Fibroblast of lung (primary cell): Measurements from ENCODE around the gene CDH12.
"Not testable (repeated sequence)": the region's sequence is repeated elsewhere in the genome, so short reads cannot be mapped to it uniquely, and the experiment has no call there.

Experiments used
- EZH2 ChIP-seq: IDR thresholded peaks from 2 replicates; pipeline ENCODE4 v1.5.1; 2012; ENCODE audit warnings: low read length, control low read depth, mild to moderate bottlenecking; ENCODE audit errors: missing control alignments
- TF ChIP-seq, protein P1 (sequence below), 2 donors: IDR thresholded peaks in 1 of 2; conservative IDR thresholded peaks in 1 of 2; 1 replicate in 1 of 2; 2 replicates in 1 of 2; pipeline ENCODE4 v1.5.1; 2011 to 2012; ENCODE audit warnings: low read length in 2 of 2, control low read depth in 1 of 2, inconsistent platforms in 1 of 2, low read depth in 1 of 2, mild to moderate bottlenecking in 1 of 2

GRCh38 chr5:22607498-22607897 is 245.6 kb downstream of the CDH12 start:
- TF ChIP-seq, protein P1, sequence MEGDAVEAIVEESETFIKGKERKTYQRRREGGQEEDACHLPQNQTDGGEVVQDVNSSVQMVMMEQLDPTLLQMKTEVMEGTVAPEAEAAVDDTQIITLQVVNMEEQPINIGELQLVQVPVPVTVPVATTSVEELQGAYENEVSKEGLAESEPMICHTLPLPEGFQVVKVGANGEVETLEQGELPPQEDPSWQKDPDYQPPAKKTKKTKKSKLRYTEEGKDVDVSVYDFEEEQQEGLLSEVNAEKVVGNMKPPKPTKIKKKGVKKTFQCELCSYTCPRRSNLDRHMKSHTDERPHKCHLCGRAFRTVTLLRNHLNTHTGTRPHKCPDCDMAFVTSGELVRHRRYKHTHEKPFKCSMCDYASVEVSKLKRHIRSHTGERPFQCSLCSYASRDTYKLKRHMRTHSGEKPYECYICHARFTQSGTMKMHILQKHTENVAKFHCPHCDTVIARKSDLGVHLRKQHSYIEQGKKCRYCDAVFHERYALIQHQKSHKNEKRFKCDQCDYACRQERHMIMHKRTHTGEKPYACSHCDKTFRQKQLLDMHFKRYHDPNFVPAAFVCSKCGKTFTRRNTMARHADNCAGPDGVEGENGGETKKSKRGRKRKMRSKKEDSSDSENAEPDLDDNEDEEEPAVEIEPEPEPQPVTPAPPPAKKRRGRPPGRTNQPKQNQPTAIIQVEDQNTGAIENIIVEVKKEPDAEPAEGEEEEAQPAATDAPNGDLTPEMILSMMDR (conservative IDR thresholded peaks at IDR 0.05 in 1 of 2, IDR thresholded peaks at IDR 0.05 in 1 of 2; ENCODE audit: low read depth in 1 of 2, low read length in 2 of 2), result not testable (repeated sequence)
- TF ChIP-seq EZH2, result not testable (repeated sequence)
